GM23338 (cell line): ENCODE results near the gene TARS1. TPM values are rescaled to one million over a fixed set of nuclear protein-coding genes. Genes with fewer than 3 reads are reported as not detected.
A peak's percentile ranks its signal among the peaks of the same experiment; 100 is the strongest.

Source experiments
- ATAC-seq: fragments of 200-7000 bp; cut with Tn5 transposase; 3 replicates; pipeline ENCODE4 v1.9.1; 2020
- DNase-seq: peaks from one replicate; pipeline ENCODE4 v3.0.0-alpha.2; 2015; ENCODE audit warnings: low spot score
- H2AFZ ChIP-seq: fragments of 200-600 bp; sonication (generic); 2 replicates; pipeline ENCODE4 v1.8.0; 2016; ENCODE audit warnings: antibody characterized with exemption, mild to moderate bottlenecking, moderate library complexity
- H3F3A ChIP-seq: fragments of 200-600 bp; sonication (generic); replicated peaks from 2 replicates; pipeline ENCODE4 v1.8.0; 2017; ENCODE audit warnings: antibody characterized with exemption, mixed run types, low read depth
- H3K27ac ChIP-seq: fragments of 200-600 bp; sonication (generic); 2 replicates; pipeline ENCODE4 v1.6.1; 2016; ENCODE audit warnings: low read depth
- H3K27me3 ChIP-seq: fragments of 200-600 bp; sonication (generic); 2 replicates; pipeline ENCODE4 v1.8.0; 2016; ENCODE audit warnings: mild to moderate bottlenecking, mixed run types, moderate library complexity; ENCODE audit not compliant: insufficient read depth
- H3K36me3 ChIP-seq: fragments of 200-600 bp; sonication (generic); 2 replicates; pipeline ENCODE4 v1.8.0; 2016; ENCODE audit warnings: mild to moderate bottlenecking; ENCODE audit not compliant: insufficient read depth
- H3K4me1 ChIP-seq: fragments of 200-600 bp; sonication (generic); 2 replicates; pipeline ENCODE4 v1.8.0; 2016; ENCODE audit warnings: mild to moderate bottlenecking, moderate library complexity; ENCODE audit not compliant: insufficient read depth
- H3K4me2 ChIP-seq: fragments of 200-600 bp; sonication (generic); 2 replicates; pipeline ENCODE4 v1.7.1; 2017; ENCODE audit warnings: mixed run types
- H3K4me3 ChIP-seq: fragments of 200-600 bp; sonication (generic); 2 replicates; pipeline ENCODE4 v1.6.1; 2016; ENCODE audit warnings: mixed run types
- H3K79me2 ChIP-seq: fragments of 200-600 bp; sonication (generic); replicated peaks from 2 replicates; pipeline ENCODE4 v1.8.0; 2017; ENCODE audit warnings: mild to moderate bottlenecking; ENCODE audit not compliant: insufficient read depth
- H3K9me2 ChIP-seq: fragments of 200-600 bp; sonication (generic); 2 replicates; pipeline ENCODE4 v1.8.0; 2017; ENCODE audit not compliant: insufficient read depth
- H4K20me1 ChIP-seq: fragments of 200-600 bp; sonication (generic); replicated peaks from 2 replicates; pipeline ENCODE4 v1.8.0; 2017; ENCODE audit warnings: mild to moderate bottlenecking; ENCODE audit not compliant: insufficient read depth
- H3K27ac Mint-ChIP-seq: 2 replicates; pipeline ENCODE4 v1.8.0; 2020; ENCODE audit warnings: inconsistent platforms, mild to moderate bottlenecking, moderate library complexity, mixed read lengths
- H3K27me3 Mint-ChIP-seq: 3 replicates; pipeline ENCODE4 v1.8.0; 2022; ENCODE audit warnings: low read depth, mild to moderate bottlenecking, moderate library complexity, mixed read lengths, inconsistent platforms; ENCODE audit not compliant: insufficient read depth, poor library complexity
- H3K36me3 Mint-ChIP-seq: 3 replicates; pipeline ENCODE4 v1.8.0; 2021; ENCODE audit warnings: low read depth, mild to moderate bottlenecking, inconsistent platforms, moderate library complexity, mixed read lengths
- H3K4me1 Mint-ChIP-seq: 3 replicates; pipeline ENCODE4 v1.8.0; 2020; ENCODE audit warnings: mild to moderate bottlenecking, inconsistent platforms, mixed read lengths
- H3K4me3 Mint-ChIP-seq: 3 replicates; pipeline ENCODE4 v1.8.0; 2021; ENCODE audit warnings: moderate library complexity, mild to moderate bottlenecking, inconsistent platforms, mixed read lengths
- H3K9me3 Mint-ChIP-seq: 3 replicates; pipeline ENCODE4 v1.8.0; 2020; ENCODE audit warnings: moderate library complexity, mild to moderate bottlenecking, inconsistent platforms, mixed read lengths
- EZH2 ChIP-seq: fragments of 200-600 bp; sonication (generic); IDR thresholded peaks from one replicate; pipeline ENCODE4 v1.8.0; 2017; ENCODE audit warnings: antibody characterized with exemption, mild to moderate bottlenecking, low read depth; ENCODE audit not compliant: unreplicated experiment
- EZH2phosphoT487 ChIP-seq: fragments of 200-600 bp; sonication (generic); IDR thresholded peaks from one replicate; pipeline ENCODE4 v1.8.1; 2018; ENCODE audit warnings: antibody characterized with exemption; ENCODE audit not compliant: unreplicated experiment
- JUNB ChIP-seq: IDR thresholded peaks from one replicate; pipeline ENCODE4 v1.6.1; 2016; ENCODE audit warnings: antibody characterized with exemption; ENCODE audit not compliant: unreplicated experiment
- NANOG ChIP-seq: IDR thresholded peaks from 2 replicates; pipeline ENCODE4 v1.6.1; 2016; ENCODE audit warnings: antibody characterized with exemption, borderline replicate concordance
- POLR2AphosphoS5 ChIP-seq: IDR thresholded peaks from 2 replicates; pipeline ENCODE4 v1.6.1; 2016; ENCODE audit warnings: antibody characterized with exemption, low read depth
- REST ChIP-seq: IDR thresholded peaks from one replicate; pipeline ENCODE4 v1.6.1; 2018; ENCODE audit warnings: antibody characterized with exemption; ENCODE audit not compliant: unreplicated experiment
- ZNF114 ChIP-seq: fragments of 250-450 bp; sonication (Bioruptor Pico); IDR thresholded peaks from 2 replicates; pipeline ENCODE4 v1.5.0; 2020; ENCODE audit warnings: mild to moderate bottlenecking, moderate library complexity
- polyA plus RNA-seq: library from polyadenylated mRNA; unstranded; fragments of >200 nt; fragmentation: Nextera tagmentation; extraction: Ambion mirVana; gene quantifications from 2 replicates; pipeline ENCODE4 v1.2.1, GENCODE V29; 2016
- total RNA-seq: library from RNA; depleted of rRNA; stranded (reverse); fragments of >200 nt; shearing (Covaris generic); gene quantifications from 2 replicates; pipeline ENCODE4 v1.2.3, GENCODE V29; 2014
- TF ChIP-seq, protein P1 (sequence below), 2 experiments: fragments of 200-600 bp in 1 of 2; sonication (generic) in 1 of 2; conservative IDR thresholded peaks; 2 replicates each; pipeline versions ENCODE4 v1.5.1 to v1.6.1; 2016 to 2017; ENCODE audit warnings: antibody characterized with exemption in 2 of 2, low read depth in 2 of 2, mild to moderate bottlenecking in 2 of 2, moderate library complexity in 1 of 2

The TARS1 gene
- total and polyA plus RNA-seq, 2 experiments from 2014 or later, result 458 to 473 TPM

- ATAC-seq, result no peak
- Histone ChIP-seq H4K20me1 (peaks cover 14% of the 10 kb centered on the region), H3K36me3 (peaks cover 10% of the 10 kb centered on the region; the same call in 1 of the 2 replicates), H3F3A (no peaks in the 10 kb centered on the region), H3K27ac (peak overlapping the region; percentile 95), H3K79me2 (peaks cover 69% of the 10 kb centered on the region), H3K27me3 (no peaks in the 10 kb centered on the region), H3K9me2 (no peaks in the 10 kb centered on the region), H3K4me2 (peak overlapping the region; percentile 94), H3K4me1 (peaks cover 22% of the 10 kb centered on the region), H2AFZ (peak overlapping the region; percentile 5; the same call in 1 of the 2 replicates), H3K4me3 (peak overlapping the region; percentile 95)
- Mint-ChIP-seq H3K4me3 (no peak overlapping the region), H3K27ac (no peak overlapping the region), H3K9me3 (no peaks in the 10 kb centered on the region; the same call in 1 of the 3 replicates), H3K27me3 (no peaks in the 10 kb centered on the region), H3K4me1 (peaks cover 19% of the 10 kb centered on the region; the same call in 2 of the 3 replicates), H3K36me3 (peaks cover 36% of the 10 kb centered on the region)
- TF ChIP-seq EZH2phosphoT487 (no peak), JUNB (no peak), REST (no peak)
- TF ChIP-seq, protein P1, sequence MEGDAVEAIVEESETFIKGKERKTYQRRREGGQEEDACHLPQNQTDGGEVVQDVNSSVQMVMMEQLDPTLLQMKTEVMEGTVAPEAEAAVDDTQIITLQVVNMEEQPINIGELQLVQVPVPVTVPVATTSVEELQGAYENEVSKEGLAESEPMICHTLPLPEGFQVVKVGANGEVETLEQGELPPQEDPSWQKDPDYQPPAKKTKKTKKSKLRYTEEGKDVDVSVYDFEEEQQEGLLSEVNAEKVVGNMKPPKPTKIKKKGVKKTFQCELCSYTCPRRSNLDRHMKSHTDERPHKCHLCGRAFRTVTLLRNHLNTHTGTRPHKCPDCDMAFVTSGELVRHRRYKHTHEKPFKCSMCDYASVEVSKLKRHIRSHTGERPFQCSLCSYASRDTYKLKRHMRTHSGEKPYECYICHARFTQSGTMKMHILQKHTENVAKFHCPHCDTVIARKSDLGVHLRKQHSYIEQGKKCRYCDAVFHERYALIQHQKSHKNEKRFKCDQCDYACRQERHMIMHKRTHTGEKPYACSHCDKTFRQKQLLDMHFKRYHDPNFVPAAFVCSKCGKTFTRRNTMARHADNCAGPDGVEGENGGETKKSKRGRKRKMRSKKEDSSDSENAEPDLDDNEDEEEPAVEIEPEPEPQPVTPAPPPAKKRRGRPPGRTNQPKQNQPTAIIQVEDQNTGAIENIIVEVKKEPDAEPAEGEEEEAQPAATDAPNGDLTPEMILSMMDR (conservative IDR thresholded peaks at IDR 0.05; ENCODE audit: low read depth in 2 of 2), result no peak
- DNase-seq, result no peak
Measured at GRCh38 chr5:33439905-33440481, 772 bp upstream of the TARS1 start.

DNA sequence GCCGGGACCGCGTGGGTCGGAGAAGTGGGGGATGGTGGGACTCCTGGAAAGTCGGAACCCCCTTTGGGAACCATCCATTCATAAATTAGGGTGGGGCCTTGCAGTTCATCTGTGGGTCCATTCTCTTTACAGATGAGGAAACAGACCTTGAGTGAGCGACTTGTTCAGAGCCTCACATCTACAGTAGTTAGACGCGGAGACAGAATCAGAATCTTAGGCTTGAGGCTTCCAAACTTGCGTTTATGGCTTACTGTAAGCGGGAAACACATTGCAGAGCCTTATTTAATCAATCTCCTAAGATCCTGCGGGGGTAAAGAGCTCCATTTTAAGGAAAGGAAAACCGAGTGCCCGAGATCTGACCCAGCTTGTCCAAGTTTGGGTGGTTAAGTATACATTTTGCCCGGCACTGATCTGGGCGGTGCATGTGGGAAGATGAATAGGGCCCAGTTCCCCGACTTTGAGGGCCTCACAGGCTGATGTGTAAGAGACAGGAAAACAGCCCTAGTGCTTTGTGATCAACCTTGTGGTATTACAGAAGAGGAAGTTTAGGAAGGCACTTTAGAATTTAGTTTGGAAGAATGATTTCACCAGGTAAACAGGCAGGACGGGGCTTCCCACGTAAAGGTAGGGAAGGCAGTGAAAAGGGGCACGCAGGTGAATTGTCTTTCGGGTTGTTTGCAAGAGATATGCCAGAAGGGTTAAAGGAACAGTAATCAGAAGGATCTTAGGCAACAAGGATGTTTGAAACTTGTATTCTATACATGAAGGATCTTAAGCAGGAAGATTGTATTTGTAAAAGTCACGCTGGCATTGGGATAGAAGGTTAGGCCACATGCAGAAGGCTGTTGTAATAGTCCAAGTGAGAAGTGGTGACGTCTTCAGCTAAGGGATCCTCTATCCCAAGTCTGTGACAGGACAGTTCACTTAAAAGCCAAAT is 744 bp downstream of the TARS1 start:
- Histone ChIP-seq H3K36me3 (peaks cover 20% of the 10 kb centered on the region; the same call in 1 of the 2 replicates), H4K20me1 (peaks cover 18% of the 10 kb centered on the region), H2AFZ (no peak overlapping the region), H3K4me2 (peak overlapping the region; percentile 96), H3K9me2 (no peaks in the 10 kb centered on the region), H3K27me3 (no peaks in the 10 kb centered on the region), H3F3A (no peaks in the 10 kb centered on the region; the same call in 1 of the 2 replicates), H3K79me2 (peaks cover 84% of the 10 kb centered on the region), H3K4me3 (peak overlapping the region; percentile 95), H3K27ac (peak overlapping the region; percentile 97), H3K4me1 (peaks cover 38% of the 10 kb centered on the region)
- Mint-ChIP-seq H3K27ac (no peak overlapping the region), H3K36me3 (peaks cover 45% of the 10 kb centered on the region), H3K27me3 (no peaks in the 10 kb centered on the region), H3K4me1 (peaks cover 34% of the 10 kb centered on the region), H3K9me3 (no peaks in the 10 kb centered on the region; the same call in 2 of the 3 replicates), H3K4me3 (no peak overlapping the region)
- DNase-seq (peak; percentile 74), ATAC-seq (peak; percentile 4; the same call in 2 of the 3 replicates)
- TF ChIP-seq REST, result no peak
- TF ChIP-seq EZH2, result no peak
- no peak for TF ChIP-seq ZNF114
- TF ChIP-seq, protein P1 (conservative IDR thresholded peaks at IDR 0.05; ENCODE audit: low read depth in 2 of 2), result no peak
- no peak for TF ChIP-seq NANOG
- no peak for TF ChIP-seq POLR2AphosphoS5
- no peak for TF ChIP-seq EZH2phosphoT487
